NCI-H187 treated with DMSO at 0.1 percent for 48 hours (cell line): ENCODE results near the gene ARID5B.

ENCODE experiments used
- DNase-seq: peaks from one replicate; lab custom pipeline; 2025; lab: John Stamatoyannopoulos, UW

The ARID5B gene

GRCh38 chr10:61941202-61941681 lies 39.7 kb downstream of the ARID5B start:
- no peak for DNase-seq

GRCh38 chr10:61942604-61943461 lies 41.3 kb downstream of the ARID5B start:
- DNase-seq = no peak

- no peak for DNase-seq
Measured at GRCh38 chr10:61943674-61944378, 42.3 kb downstream of the ARID5B start.

- DNase-seq = no peak
Measured at GRCh38 chr10:61944410-61945147, 43.1 kb downstream of the ARID5B start.

GRCh38 chr10:61949687-61950086 lies 48.2 kb downstream of the ARID5B start:
- DNase-seq = no peak

GRCh38 chr10:61950449-61951143 lies 49.1 kb downstream of the ARID5B start:
- no peak for DNase-seq

- no peak for DNase-seq
Measured at GRCh38 chr10:61951144-61951483, 49.6 kb downstream of the ARID5B start.

GRCh38 chr10:61952028-61952674 lies 50.7 kb downstream of the ARID5B start:
- no peak for DNase-seq

- DNase-seq = no peak
Measured at GRCh38 chr10:61953183-61953582, 51.7 kb downstream of the ARID5B start.

- no peak for DNase-seq
Measured at GRCh38 chr10:61957806-61958205, 56.3 kb downstream of the ARID5B start.

GRCh38 chr10:61958311-61958710 lies 56.8 kb downstream of the ARID5B start:
- no peak for DNase-seq

GRCh38 chr10:61958805-61959204 lies 57.3 kb downstream of the ARID5B start:
- DNase-seq = no peak

- no peak for DNase-seq
Measured at GRCh38 chr10:61959814-61960213, 58.3 kb downstream of the ARID5B start.

GRCh38 chr10:61960396-61961120 lies 59.1 kb downstream of the ARID5B start:
- DNase-seq = no peak

GRCh38 chr10:61961278-61961677 lies 59.8 kb downstream of the ARID5B start:
- no peak for DNase-seq

- DNase-seq = no peak
Measured at GRCh38 chr10:61962971-61963370, 61.5 kb downstream of the ARID5B start.

GRCh38 chr10:61963669-61964058 lies 62.2 kb downstream of the ARID5B start:
- no peak for DNase-seq

GRCh38 chr10:61964059-61964709 lies 62.7 kb downstream of the ARID5B start:
- no peak for DNase-seq

GRCh38 chr10:61964949-61965702 lies 63.6 kb downstream of the ARID5B start:
- DNase-seq = no peak
